Mucosa of rectum (tissue), 2 donors: ENCODE data around the gene WEE1.
A peak's percentile ranks its signal among the peaks of the same experiment; 100 is the strongest.

ENCODE experiments used
- H3K27ac ChIP-seq, 2 donors: one replicate each; pipeline ENCODE4 v1.7.0; 2013; ENCODE audit warnings: inconsistent platforms in 2 of 2, low read depth in 2 of 2, low read length in 2 of 2
- H3K27me3 ChIP-seq, 2 donors: one replicate each; pipeline ENCODE4 v1.7.0; 2013; ENCODE audit warnings: low read length in 2 of 2; ENCODE audit not compliant: control insufficient read depth in 2 of 2, insufficient read depth in 2 of 2
- H3K36me3 ChIP-seq, 2 donors: one replicate each; pipeline ENCODE4 v1.7.0; 2013; ENCODE audit warnings: low read length in 2 of 2; ENCODE audit not compliant: control insufficient read depth in 2 of 2, insufficient read depth in 2 of 2
- H3K4me1 ChIP-seq, 2 donors: one replicate each; pipeline ENCODE4 v1.7.0; 2013; ENCODE audit warnings: low read length in 2 of 2, mild to moderate bottlenecking in 1 of 2; ENCODE audit not compliant: control insufficient read depth in 2 of 2, insufficient read depth in 2 of 2
- H3K4me3 ChIP-seq, 2 donors: one replicate each; pipeline ENCODE4 v1.7.0; 2013; ENCODE audit warnings: low read length in 2 of 2
- H3K9ac ChIP-seq, 2 donors: one replicate each; pipeline ENCODE4 v1.7.0; 2013; ENCODE audit warnings: low read length in 2 of 2, low read depth in 1 of 2, mild to moderate bottlenecking in 1 of 2
- H3K9me3 ChIP-seq, 2 donors: one replicate each; pipeline ENCODE4 v1.7.0; 2013; ENCODE audit warnings: low read length in 2 of 2; ENCODE audit not compliant: control insufficient read depth in 2 of 2
- donor health status: healthy.
- donor health status: Normal muscosa, but diverticular disease.

Gene WEE1

GRCh38 chr11:9573052-9573774 is at the start of gene WEE1:
WEE1 (plus strand) TSS chr11:9573670; CDS start chr11:9573934, 264 bp downstream.
- H3K36me3 ChIP-seq, result peaks cover 4% of the 10 kb centered on the region in 2 donors
- peak within 1 kb of the TSS; percentile 95 to 98 for H3K9ac ChIP-seq
- no peaks in the 10 kb centered on the region for H3K27me3 ChIP-seq

DNA sequence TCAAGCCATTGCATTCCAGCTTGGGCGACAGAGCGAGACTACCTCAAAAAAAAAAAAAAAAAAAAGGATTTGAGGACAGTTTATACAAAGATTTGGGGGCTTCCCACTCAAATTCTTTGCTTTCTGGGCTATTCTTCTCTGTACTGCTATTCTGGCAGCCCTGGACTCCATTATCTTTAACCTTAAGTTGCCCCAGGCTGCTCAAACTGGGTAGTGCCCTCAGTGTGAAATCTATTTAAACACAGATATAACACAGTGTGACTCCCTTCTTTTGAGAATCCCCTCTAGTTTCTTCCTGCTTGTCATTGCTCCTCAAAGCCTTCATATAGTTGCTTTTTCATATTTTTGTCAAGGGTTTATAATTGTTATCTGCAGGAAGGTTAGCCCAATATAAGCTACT is 49.5 kb upstream of the WEE1 start:
- Histone ChIP-seq H3K9me3 (no peaks in the 10 kb centered on the region), H3K36me3 (peaks cover 2 to 4% of the 10 kb centered on the region in 2 donors), H3K4me1 (peaks cover 2 to 14% of the 10 kb centered on the region in 2 donors), H3K4me3 (no peak overlapping the region), H3K27ac (no peak overlapping the region), H3K27me3 (no peaks in the 10 kb centered on the region), H3K9ac (no peak overlapping the region)

More at GRCh38 chr11:9573052-9573774, at the start of gene WEE1:
- Histone ChIP-seq H3K4me3 (peak within 1 kb of the TSS; percentile 88 to 89), H3K27ac (peak within 1 kb of the TSS; percentile 96 to 99), H3K9me3 (no peaks in the 10 kb centered on the region), H3K4me1 (peaks cover 10 to 35% of the 10 kb centered on the region in 2 donors)

DNA sequence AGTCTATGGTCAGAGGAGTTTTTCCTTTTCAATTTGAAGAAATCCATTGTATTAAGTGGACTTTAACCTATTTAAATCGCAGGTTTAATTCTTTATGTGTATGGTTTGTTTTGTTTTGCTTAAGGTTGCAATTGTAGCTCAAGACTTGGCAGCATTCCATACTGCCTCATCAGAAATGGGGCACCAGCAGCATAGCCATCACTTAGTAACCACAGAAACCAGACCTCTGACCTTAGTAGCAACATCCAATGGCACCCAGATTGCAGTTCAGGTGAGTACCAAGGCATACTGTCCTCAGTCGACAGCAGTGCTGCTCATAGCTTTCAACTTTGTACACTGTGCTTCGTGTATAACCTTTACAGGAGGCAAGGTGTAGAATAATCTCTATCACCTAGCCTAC is 48.4 kb upstream of the WEE1 start:
- Histone ChIP-seq H3K4me3 (no peak overlapping the region), H3K9me3 (no peaks in the 10 kb centered on the region), H3K9ac (no peak overlapping the region), H3K36me3 (peaks cover 2 to 4% of the 10 kb centered on the region in 2 donors), H3K27me3 (no peaks in the 10 kb centered on the region), H3K27ac (no peak overlapping the region), H3K4me1 (peaks cover 10 to 21% of the 10 kb centered on the region in 2 donors)

- H3K4me3 ChIP-seq, result peak overlapping the region in 1 of 2 donors; percentile 14
- no peaks in the 10 kb centered on the region for H3K27me3 ChIP-seq
- no peaks in the 10 kb centered on the region for H3K36me3 ChIP-seq
- peaks cover 10 to 30% of the 10 kb centered on the region in 2 donors for H3K4me1 ChIP-seq
- H3K27ac ChIP-seq, result peak overlapping the region; percentile 69 to 70
- peak overlapping the region in 1 of 2 donors; percentile 20 for H3K9ac ChIP-seq
- no peaks in the 10 kb centered on the region for H3K9me3 ChIP-seq
Measured at GRCh38 chr11:9527481-9528135, 45.9 kb upstream of the WEE1 start.

GRCh38 chr11:9528136-9528501 is 45.4 kb upstream of the WEE1 start:
- H3K4me3 ChIP-seq, result no peak overlapping the region
- no peaks in the 10 kb centered on the region for H3K27me3 ChIP-seq
- H3K4me1 ChIP-seq, result peaks cover 10 to 30% of the 10 kb centered on the region in 2 donors
- H3K9ac ChIP-seq, result no peak overlapping the region
- no peaks in the 10 kb centered on the region for H3K36me3 ChIP-seq
- no peaks in the 10 kb centered on the region for H3K9me3 ChIP-seq
- H3K27ac ChIP-seq, result peak overlapping the region; percentile 69 to 70

DNA sequence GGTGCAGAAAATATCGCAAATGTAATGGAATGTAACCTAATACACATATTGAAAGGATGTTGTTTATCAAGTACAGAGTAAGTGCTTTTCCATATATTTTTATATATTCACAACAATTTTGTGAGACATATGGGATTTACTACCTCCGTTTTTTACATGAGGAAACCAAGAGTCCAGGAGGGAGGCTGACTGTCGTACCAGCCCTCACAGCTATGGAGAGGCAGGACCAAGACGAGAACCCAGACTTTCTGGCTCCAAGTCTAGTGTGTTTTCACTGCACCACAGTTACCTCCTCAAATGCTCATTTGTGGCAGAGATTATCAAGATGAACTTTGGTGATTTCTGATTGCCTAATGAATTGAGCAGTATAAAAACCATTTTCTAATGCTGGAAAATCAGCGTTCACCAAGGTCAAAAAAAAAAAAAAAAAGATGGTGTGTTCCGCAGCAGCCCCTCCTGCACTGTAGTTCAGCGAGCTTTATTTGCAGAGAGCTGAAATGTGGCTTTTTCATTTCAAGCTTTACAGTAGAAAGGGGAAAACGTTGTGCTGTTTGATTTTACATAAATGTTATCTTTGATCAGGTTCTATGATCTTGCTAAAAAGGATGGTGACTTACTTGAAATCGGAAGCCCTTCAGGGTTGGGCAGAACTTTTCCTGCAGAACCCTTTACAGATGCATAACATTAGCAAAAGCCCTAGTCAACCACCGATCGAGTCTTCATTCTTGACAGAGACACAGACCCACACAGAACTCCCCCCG is 44.7 kb upstream of the WEE1 start:
- H3K4me3 ChIP-seq, result no peak overlapping the region
- no peaks in the 10 kb centered on the region for H3K27me3 ChIP-seq
- H3K27ac ChIP-seq, result peak overlapping the region in 1 of 2 donors; percentile 58
- H3K9ac ChIP-seq, result peak overlapping the region in 1 of 2 donors; percentile 28
- H3K4me1 ChIP-seq, result peaks cover 10 to 30% of the 10 kb centered on the region in 2 donors
- H3K9me3 ChIP-seq, result no peaks in the 10 kb centered on the region
- H3K36me3 ChIP-seq, result no peaks in the 10 kb centered on the region

DNA sequence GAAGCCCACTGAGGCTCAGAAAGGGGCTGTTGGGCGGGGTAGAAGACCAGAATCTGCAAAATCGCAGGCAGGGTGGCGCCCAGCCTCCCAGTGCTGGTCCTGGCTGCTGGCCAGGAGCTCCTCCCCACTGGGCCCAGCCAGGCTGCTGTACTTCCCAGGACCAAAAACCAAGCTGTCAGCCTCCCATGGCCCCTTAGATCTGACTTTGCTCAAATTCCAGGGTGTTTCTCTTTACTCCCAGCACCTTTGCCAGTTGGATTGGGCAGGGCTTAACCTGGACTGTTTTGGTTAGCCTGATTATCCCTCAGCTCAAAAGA is 44.2 kb upstream of the WEE1 start:
- peak overlapping the region; percentile 35 to 58 for H3K27ac ChIP-seq
- H3K9ac ChIP-seq, result peak overlapping the region; percentile 28 to 56
- no peaks in the 10 kb centered on the region for H3K9me3 ChIP-seq
- H3K27me3 ChIP-seq, result no peaks in the 10 kb centered on the region
- H3K36me3 ChIP-seq, result no peaks in the 10 kb centered on the region
- H3K4me3 ChIP-seq, result no peak overlapping the region
- peaks cover 10 to 30% of the 10 kb centered on the region in 2 donors for H3K4me1 ChIP-seq

DNA sequence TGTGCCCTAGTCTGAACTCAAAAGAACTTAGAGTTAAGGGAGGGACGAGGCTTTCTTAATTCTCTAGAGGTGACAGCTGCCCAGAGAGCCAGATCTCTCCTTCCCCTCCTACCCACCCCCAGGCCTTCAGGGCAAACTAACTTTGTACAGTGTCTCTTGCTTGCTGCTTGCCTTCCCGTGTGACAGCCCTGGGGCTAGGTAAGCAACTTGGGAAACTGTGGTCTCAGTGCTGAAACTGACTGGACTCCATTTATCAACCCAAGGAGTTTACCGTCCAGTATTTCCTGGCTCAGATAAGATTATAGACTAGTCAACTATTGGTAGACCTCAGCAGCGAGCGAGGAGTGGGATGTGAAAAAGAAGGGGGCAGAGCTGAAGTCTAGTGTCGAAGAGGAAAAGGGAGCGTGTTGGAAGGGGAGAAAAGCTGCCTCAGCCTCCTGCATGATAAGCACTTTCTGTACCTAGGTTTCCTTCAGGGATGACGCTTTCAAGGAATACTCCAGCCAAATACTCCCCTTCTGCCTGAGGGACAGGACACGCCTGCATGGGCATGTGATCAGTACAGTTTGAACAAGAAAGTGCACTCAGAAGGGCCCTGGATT is 43.3 kb upstream of the WEE1 start:
- H3K9ac ChIP-seq, result no peak overlapping the region
- H3K9me3 ChIP-seq, result no peaks in the 10 kb centered on the region
- peak overlapping the region in 1 of 2 donors; percentile 58 for H3K27ac ChIP-seq
- no peaks in the 10 kb centered on the region for H3K27me3 ChIP-seq
- no peak overlapping the region for H3K4me3 ChIP-seq
- H3K4me1 ChIP-seq, result peaks cover 10 to 30% of the 10 kb centered on the region in 2 donors
- H3K36me3 ChIP-seq, result no peaks in the 10 kb centered on the region

DNA sequence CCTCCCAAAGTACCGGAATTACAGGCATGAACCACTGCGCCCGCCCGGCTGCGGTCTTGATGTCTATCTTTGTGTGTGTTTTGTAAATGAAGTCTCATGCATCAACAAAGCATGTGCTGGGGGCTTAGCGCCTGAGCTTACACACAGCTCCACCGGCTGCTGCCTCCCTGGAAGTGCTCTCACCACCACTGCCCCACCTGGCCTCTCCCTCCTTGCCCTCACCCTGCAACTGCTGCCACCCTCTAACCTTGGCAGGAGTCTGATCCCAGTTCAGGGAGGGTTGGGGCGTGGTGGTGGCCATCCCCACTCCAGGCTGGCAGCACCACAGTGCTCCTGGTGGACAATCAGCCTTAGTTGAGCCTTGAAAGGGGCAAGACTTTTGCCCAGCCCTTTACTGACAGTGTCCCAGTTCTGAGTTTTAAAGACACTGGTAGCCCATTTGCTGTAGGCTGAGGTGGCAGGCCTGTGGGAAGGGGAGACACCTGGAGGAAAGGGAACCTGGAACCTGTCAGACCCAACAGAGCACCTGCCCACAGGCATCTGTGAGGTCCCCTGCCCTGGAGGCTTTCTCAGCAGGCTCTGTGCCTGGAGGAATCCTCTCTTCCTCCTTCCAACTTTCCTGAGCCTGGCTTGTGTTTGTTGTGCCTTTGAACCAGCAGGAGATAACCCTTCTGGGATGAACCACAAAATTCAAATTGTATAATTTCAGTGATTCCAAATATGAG is 42.4 kb upstream of the WEE1 start:
- Histone ChIP-seq H3K36me3 (no peaks in the 10 kb centered on the region), H3K27me3 (no peaks in the 10 kb centered on the region), H3K27ac (peak overlapping the region; percentile 15 to 32), H3K4me1 (peaks cover 10 to 30% of the 10 kb centered on the region in 2 donors), H3K9ac (peak overlapping the region in 1 of 2 donors; percentile 9), H3K9me3 (no peaks in the 10 kb centered on the region), H3K4me3 (no peak overlapping the region)
